GM18502 (cell line): ENCODE data around the gene USP17L10.
"Not testable (repeated sequence)": the region's sequence is repeated elsewhere in the genome, so short reads cannot be mapped to it uniquely, and the experiment has no call there.

Experiments
- ATAC-seq: cut with Tn5 transposase; IDR thresholded peaks from one replicate; pipeline ENCODE4 v1.9.1; 2021; ENCODE audit warnings: mild to moderate bottlenecking; ENCODE audit not compliant: unreplicated experiment, poor library complexity

USP17L10 gene

GRCh38 chr4:9210357-9210756 lies at the start of gene USP17L10:
TSS of gene USP17L10 (plus strand) at chr4:9210657. CDS start at chr4:9210657, 0 bp downstream.
- not testable (repeated sequence) for ATAC-seq

GRCh38 chr4:9165990-9166389 lies 44.5 kb upstream of the USP17L10 start:
- not testable (repeated sequence) for ATAC-seq

GRCh38 chr4:9169791-9170459 lies 40.5 kb upstream of the USP17L10 start, which contains the start of gene FAM90A26:
TSS of gene FAM90A26 (plus strand) at chr4:9170409. CDS start at chr4:9173173, 2,764 bp downstream.
- ATAC-seq, result not testable (repeated sequence)

- ATAC-seq, result not testable (repeated sequence)
These were observed 4.2 kb downstream of the USP17L10 start for GRCh38 chr4:9214701-9215100.

GRCh38 chr4:9215105-9215504 lies 4.6 kb downstream of the USP17L10 start, which contains the start of gene USP17L11:
TSS of gene USP17L11 (plus strand) at chr4:9215405. CDS start at chr4:9215405, 0 bp downstream.
- ATAC-seq, result not testable (repeated sequence)

GRCh38 chr4:9219852-9220251 lies 9.4 kb downstream of the USP17L10 start, which contains the start of gene USP17L12:
TSS of gene USP17L12 (plus strand) at chr4:9220152. CDS start at chr4:9220152, 0 bp downstream.
- not testable (repeated sequence) for ATAC-seq

- not testable (repeated sequence) for ATAC-seq
These were observed 14.1 kb downstream of the USP17L10 start, which contains the start of gene USP17L13 for GRCh38 chr4:9224596-9224995. TSS of gene USP17L13 (plus strand) at chr4:9224896. CDS start at chr4:9224896, 0 bp downstream.

GRCh38 chr4:9230249-9230648 lies 19.8 kb downstream of the USP17L10 start:
- not testable (repeated sequence) for ATAC-seq

GRCh38 chr4:9234085-9234484 lies 23.6 kb downstream of the USP17L10 start, which contains the start of gene USP17L15:
TSS of gene USP17L15 (plus strand) at chr4:9234385. CDS start at chr4:9234385, 0 bp downstream.
- ATAC-seq, result not testable (repeated sequence)

GRCh38 chr4:9238461-9238860 lies 28.0 kb downstream of the USP17L10 start:
- ATAC-seq, result not testable (repeated sequence)

GRCh38 chr4:9243579-9243978 lies 33.1 kb downstream of the USP17L10 start, which contains the start of gene USP17L17:
TSS of gene USP17L17 (plus strand) at chr4:9243879. CDS start at chr4:9243879, 0 bp downstream.
- ATAC-seq, result not testable (repeated sequence)

GRCh38 chr4:9247953-9248680 lies 37.7 kb downstream of the USP17L10 start, which contains the start of gene USP17L18:
TSS of gene USP17L18 (plus strand) at chr4:9248630. CDS start at chr4:9248630, 0 bp downstream.
- not testable (repeated sequence) for ATAC-seq

- not testable (repeated sequence) for ATAC-seq
These were observed 42.6 kb downstream of the USP17L10 start, which contains the start of gene USP17L19 for GRCh38 chr4:9253078-9253477. TSS of gene USP17L19 (plus strand) at chr4:9253378. CDS start at chr4:9253378, 0 bp downstream.

- ATAC-seq, result not testable (repeated sequence)
These were observed 47.4 kb downstream of the USP17L10 start, which contains the start of gene USP17L20 for GRCh38 chr4:9257824-9258223. TSS of gene USP17L20 (plus strand) at chr4:9258124. CDS start at chr4:9258124, 0 bp downstream.
